Measurements from ENCODE around the gene AP1G1.

AP1G1 gene

GRCh38 chr16:71703333-71703732 lies 105.3 kb downstream of the AP1G1 start:
- Histone ChIP-seq H3K27ac (no peak overlapping the region), H3K4me1 (ENCODE audit: low read depth, poor library complexity, severe bottlenecking) (no peaks in the 10 kb centered on the region), H3K27me3 (ENCODE audit: insufficient read depth, low read depth) (no peaks in the 10 kb centered on the region), H2AFZ (ENCODE audit: low read depth) (no peak overlapping the region), H3K4me2 (no peak overlapping the region), H3K36me3 (ENCODE audit: insufficient read depth) (no peaks in the 10 kb centered on the region), H3K4me3 (IDR thresholded peaks at IDR 0.05; ENCODE audit: insufficient read depth, low read depth, low read length) (no peak overlapping the region), H3K9ac (no peak overlapping the region), H4K20me1 (ENCODE audit: insufficient read depth) (no peaks in the 10 kb centered on the region), H3K79me2 (ENCODE audit: insufficient read depth, low read depth) (no peaks in the 10 kb centered on the region)
- TF ChIP-seq CTCF (conservative IDR thresholded peaks at IDR 0.05; ENCODE audit: low read depth, low read length), result no peak

- Histone ChIP-seq H3K9ac (no peak overlapping the region), H4K20me1 (ENCODE audit: insufficient read depth) (no peaks in the 10 kb centered on the region), H3K79me2 (ENCODE audit: insufficient read depth, low read depth) (no peaks in the 10 kb centered on the region), H3K27ac (no peak overlapping the region), H3K27me3 (ENCODE audit: insufficient read depth, low read depth) (no peaks in the 10 kb centered on the region), H3K4me2 (no peak overlapping the region), H3K4me3 (IDR thresholded peaks at IDR 0.05; ENCODE audit: insufficient read depth, low read depth, low read length) (no peak overlapping the region), H3K36me3 (ENCODE audit: insufficient read depth) (no peaks in the 10 kb centered on the region), H2AFZ (ENCODE audit: low read depth) (no peak overlapping the region), H3K4me1 (ENCODE audit: low read depth, poor library complexity, severe bottlenecking) (peaks cover 4% of the 10 kb centered on the region)
- no peak for TF ChIP-seq CTCF (conservative IDR thresholded peaks at IDR 0.05; ENCODE audit: low read depth, low read length)
These were observed 107.8 kb downstream of the AP1G1 start for GRCh38 chr16:71700831-71701230.

GRCh38 chr16:71698491-71698890 lies 110.1 kb downstream of the AP1G1 start:
- H3K27ac ChIP-seq, result no peak overlapping the region
- no peaks in the 10 kb centered on the region for H4K20me1 ChIP-seq (ENCODE audit: insufficient read depth)
- H3K4me3 ChIP-seq (IDR thresholded peaks at IDR 0.05; ENCODE audit: insufficient read depth, low read depth, low read length), result no peak overlapping the region
- H3K9ac ChIP-seq, result no peak overlapping the region
- H3K4me2 ChIP-seq, result no peak overlapping the region
- H3K36me3 ChIP-seq (ENCODE audit: insufficient read depth), result no peaks in the 10 kb centered on the region
- H3K27me3 ChIP-seq (ENCODE audit: insufficient read depth, low read depth), result no peaks in the 10 kb centered on the region
- TF ChIP-seq CTCF (conservative IDR thresholded peaks at IDR 0.05; ENCODE audit: low read depth, low read length), result no peak
- no peak overlapping the region for H2AFZ ChIP-seq (ENCODE audit: low read depth)
- peaks cover 11% of the 10 kb centered on the region for H3K4me1 ChIP-seq (ENCODE audit: low read depth, poor library complexity, severe bottlenecking)
- H3K79me2 ChIP-seq (ENCODE audit: insufficient read depth, low read depth), result no peaks in the 10 kb centered on the region

GRCh38 chr16:71693164-71693563 lies 115.5 kb downstream of the AP1G1 start:
- no peak overlapping the region for H3K27ac ChIP-seq
- no peak for TF ChIP-seq CTCF (conservative IDR thresholded peaks at IDR 0.05; ENCODE audit: low read depth, low read length)
- no peak overlapping the region for H3K9ac ChIP-seq
- H3K79me2 ChIP-seq (ENCODE audit: insufficient read depth, low read depth), result no peaks in the 10 kb centered on the region
- no peak overlapping the region for H3K4me2 ChIP-seq
- no peak overlapping the region for H3K4me3 ChIP-seq (IDR thresholded peaks at IDR 0.05; ENCODE audit: insufficient read depth, low read depth, low read length)
- no peak overlapping the region for H2AFZ ChIP-seq (ENCODE audit: low read depth)
- no peaks in the 10 kb centered on the region for H3K27me3 ChIP-seq (ENCODE audit: insufficient read depth, low read depth)
- H3K4me1 ChIP-seq (ENCODE audit: low read depth, poor library complexity, severe bottlenecking), result peaks cover 11% of the 10 kb centered on the region
- H3K36me3 ChIP-seq (ENCODE audit: insufficient read depth), result no peaks in the 10 kb centered on the region
- no peaks in the 10 kb centered on the region for H4K20me1 ChIP-seq (ENCODE audit: insufficient read depth)
